GM12864 (cell line): ENCODE results near the gene CYB5R4.

Source experiments
- DNase-seq: peaks from one replicate; pipeline ENCODE4 v3.0.0-alpha.2; 2011; ENCODE audit warnings: low read depth
- H3K4me3 ChIP-seq: 2 replicates; pipeline ENCODE4 v1.5.1; 2011; ENCODE audit warnings: mild to moderate bottlenecking, low read depth, low read length, control low read depth
- TF ChIP-seq, protein P1 (sequence below): IDR thresholded peaks from 2 replicates; pipeline ENCODE4 v1.5.1; 2011; ENCODE audit warnings: low read depth, mild to moderate bottlenecking, moderate library complexity, low read length, control low read depth, inconsistent platforms; ENCODE audit errors: missing control alignments

The CYB5R4 gene

DNA sequence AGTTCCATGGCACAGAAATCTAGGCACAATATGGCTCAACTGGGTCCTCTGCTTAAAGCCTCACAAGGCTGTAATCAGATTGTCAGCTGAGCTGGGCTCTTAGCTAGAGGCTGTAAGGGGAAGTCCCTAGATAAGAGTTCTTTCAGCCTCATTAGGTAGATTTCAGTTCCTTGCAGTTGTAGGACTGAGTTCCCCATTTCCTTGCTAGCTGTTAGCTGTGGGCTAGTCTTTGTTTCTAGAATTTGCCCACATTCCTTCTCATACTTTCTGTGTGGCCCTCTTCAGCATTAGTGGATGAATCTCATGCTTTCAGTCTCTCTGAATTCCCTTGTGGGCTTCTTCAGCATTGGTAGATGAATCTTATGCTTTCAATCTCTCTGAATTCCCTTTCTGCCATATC is 103.1 kb downstream of the CYB5R4 start:
- H3K4me3 ChIP-seq = no peak overlapping the region
- peak; percentile 22 for DNase-seq
- TF ChIP-seq, protein P1, sequence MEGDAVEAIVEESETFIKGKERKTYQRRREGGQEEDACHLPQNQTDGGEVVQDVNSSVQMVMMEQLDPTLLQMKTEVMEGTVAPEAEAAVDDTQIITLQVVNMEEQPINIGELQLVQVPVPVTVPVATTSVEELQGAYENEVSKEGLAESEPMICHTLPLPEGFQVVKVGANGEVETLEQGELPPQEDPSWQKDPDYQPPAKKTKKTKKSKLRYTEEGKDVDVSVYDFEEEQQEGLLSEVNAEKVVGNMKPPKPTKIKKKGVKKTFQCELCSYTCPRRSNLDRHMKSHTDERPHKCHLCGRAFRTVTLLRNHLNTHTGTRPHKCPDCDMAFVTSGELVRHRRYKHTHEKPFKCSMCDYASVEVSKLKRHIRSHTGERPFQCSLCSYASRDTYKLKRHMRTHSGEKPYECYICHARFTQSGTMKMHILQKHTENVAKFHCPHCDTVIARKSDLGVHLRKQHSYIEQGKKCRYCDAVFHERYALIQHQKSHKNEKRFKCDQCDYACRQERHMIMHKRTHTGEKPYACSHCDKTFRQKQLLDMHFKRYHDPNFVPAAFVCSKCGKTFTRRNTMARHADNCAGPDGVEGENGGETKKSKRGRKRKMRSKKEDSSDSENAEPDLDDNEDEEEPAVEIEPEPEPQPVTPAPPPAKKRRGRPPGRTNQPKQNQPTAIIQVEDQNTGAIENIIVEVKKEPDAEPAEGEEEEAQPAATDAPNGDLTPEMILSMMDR = no peak

DNA sequence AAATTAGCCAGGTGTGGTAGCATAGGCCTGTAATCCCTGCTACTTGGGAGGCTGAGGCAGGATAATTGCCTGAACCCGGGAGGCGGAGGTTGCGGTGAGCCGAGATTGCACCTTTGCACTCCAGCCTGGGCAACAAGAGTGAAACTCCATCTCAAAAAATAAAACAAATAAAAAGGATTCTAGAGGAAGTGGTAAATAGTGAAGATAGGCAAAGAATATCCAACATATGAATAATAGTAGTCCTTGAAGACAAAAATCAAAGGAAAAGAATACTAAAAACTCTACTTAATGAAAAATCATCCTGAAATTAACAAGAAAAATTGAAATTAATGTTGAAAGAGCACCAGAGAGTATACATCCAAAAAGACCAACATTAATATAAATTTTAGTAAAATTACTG is 107.0 kb downstream of the CYB5R4 start:
- DNase-seq = no peak
- no peak overlapping the region for H3K4me3 ChIP-seq
- TF ChIP-seq, protein P1 = no peak

DNA sequence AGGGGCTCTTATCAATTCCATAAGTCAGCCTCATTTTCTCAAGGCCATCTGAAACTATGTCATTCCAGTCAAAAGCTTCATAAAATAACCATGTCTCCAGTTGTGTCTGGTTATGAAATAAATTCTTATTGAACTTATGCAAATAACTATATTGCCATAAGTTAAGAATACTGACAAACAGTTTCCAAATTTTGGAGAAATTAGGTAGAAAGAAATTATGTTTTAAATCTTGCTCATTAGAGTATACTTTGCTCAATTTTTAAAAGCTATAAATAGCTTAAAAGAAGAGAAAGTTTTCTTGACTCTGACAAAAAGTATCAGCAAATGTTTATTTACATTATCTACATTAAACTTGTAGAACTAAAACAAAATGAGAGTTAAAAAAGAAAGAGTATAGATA is 111.1 kb downstream of the CYB5R4 start:
- no peak for DNase-seq
- no peak overlapping the region for H3K4me3 ChIP-seq
- TF ChIP-seq, protein P1 = no peak

DNA sequence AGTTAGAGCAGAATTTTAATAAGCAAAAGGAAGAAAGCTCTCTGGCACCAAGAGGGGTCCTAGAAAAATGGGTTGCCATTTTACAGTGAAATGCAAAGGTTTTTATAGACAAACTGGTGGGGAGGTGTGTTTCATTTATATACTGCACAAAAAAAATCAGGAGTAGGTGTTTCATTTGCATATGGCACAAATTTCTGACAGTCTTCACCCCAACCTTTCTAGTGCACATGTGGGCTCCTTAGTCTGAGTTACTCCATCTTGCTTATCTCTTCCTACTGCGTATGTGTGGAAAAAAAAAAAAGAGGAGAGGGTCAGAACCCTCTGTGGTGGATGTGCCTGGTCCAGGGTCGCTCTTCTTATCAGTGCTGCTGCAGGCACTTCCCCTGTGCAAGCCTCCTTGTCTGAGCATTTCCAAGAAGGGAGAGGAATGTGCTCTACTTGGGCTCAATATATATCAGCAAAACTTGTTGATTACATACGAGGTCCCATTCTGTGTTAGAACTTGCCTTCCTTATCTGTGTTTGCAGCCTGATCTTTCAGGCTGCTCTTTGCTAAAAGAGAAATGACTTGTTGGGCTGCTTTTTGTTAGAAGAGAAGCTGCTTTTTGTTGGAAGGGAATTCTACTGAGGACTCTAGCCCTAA is 115.0 kb downstream of the CYB5R4 start:
- DNase-seq = no peak
- TF ChIP-seq, protein P1 = no peak

DNA sequence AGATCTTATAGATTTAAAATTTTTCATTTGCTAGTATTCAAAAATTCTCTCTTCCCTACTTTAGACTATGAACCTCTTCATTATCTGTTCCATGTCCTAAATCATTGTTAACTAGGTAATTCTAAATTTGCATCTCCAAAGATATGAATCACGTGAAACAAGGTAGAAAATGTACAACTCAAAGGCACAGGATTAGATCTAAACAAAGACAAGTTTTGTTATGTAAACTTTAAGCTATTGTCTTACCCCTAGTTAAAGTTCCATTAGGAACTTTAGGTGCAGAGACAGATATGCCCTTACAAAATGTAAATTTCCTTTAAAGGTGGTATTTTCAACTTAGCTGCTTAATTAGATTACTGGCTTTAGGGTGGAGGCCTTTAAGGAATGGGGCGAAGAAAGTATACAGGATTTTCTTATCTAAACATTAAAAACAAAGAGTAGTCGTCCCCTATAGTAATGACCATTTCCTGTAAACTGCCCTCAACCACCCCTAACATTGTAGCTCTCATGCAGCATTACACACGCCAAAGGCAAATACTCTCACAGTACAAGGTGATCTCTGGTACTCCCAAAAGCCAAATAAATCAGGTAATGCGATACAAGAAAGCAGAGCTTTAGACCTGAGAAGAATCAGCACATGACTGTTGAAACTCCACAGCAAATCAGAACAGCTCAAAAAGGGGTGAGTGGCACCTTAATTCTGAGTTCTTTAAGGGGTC is 116.7 kb downstream of the CYB5R4 start:
- TF ChIP-seq, protein P1 = no peak
- DNase-seq = no peak
- no peak overlapping the region for H3K4me3 ChIP-seq

More for the DNA sequence above, 115.0 kb downstream of the CYB5R4 start:
- H3K4me3 ChIP-seq = no peak overlapping the region

DNA sequence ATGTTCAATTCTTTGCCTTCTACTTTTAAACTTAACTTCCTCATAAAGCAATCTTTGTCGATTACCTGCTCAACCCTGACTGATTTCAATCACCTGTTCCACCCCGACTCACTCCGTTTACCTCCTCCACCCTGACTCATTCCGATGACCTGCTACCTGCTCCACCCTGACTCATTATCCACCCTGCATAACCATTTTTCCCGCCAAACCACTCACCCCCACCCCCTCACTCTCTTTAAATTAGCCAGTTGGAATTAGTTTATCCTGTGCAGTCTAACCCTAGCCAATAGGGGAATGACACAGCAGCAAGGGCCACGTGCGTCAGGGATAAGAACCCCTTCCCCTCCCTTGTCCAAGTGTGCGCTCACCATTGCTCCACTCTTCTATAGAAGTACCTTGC is 117.4 kb downstream of the CYB5R4 start:
- DNase-seq = no peak

More for the DNA sequence above, 117.4 kb downstream of the CYB5R4 start:
- H3K4me3 ChIP-seq = no peak overlapping the region
- TF ChIP-seq, protein P1 = no peak
